Upper lobe of left lung (tissue), 6 donors: ENCODE data around the gene BAG5. TPM values are rescaled to one million over a fixed set of nuclear protein-coding genes. Genes with fewer than 3 reads are reported as not detected.
A peak's percentile ranks its signal among the peaks of the same experiment; 100 is the strongest.

Experiments
- ATAC-seq, 2 donors: fragments of 200-7000 bp; cut with Tn5 transposase; one replicate each; pipeline ENCODE4 v1.9.1; 2022; ENCODE audit warnings: mild to moderate bottlenecking in 2 of 2, moderate library complexity in 2 of 2; ENCODE audit not compliant: low FRiP score in 2 of 2
- DNase-seq, 2 donors: peaks; one replicate each; pipeline ENCODE4 v3.0.0-alpha.2; 2019 to 2020
- H3K27ac ChIP-seq, 4 donors: fragments of 200-600 bp; sonication (generic); one replicate each; pipeline ENCODE4 v1.5.1; 2016 to 2019
- H3K27me3 ChIP-seq, 4 donors: fragments of 200-600 bp; sonication (generic); one replicate each; pipeline ENCODE4 v1.5.1; 2017 to 2019
- H3K36me3 ChIP-seq, 4 donors: fragments of 200-600 bp; sonication (generic); one replicate each; pipeline ENCODE4 v1.5.1; 2016 to 2019
- H3K4me1 ChIP-seq, 4 donors: fragments of 200-600 bp; sonication (generic); one replicate each; pipeline ENCODE4 v1.5.1; 2018 to 2019
- H3K4me3 ChIP-seq, 4 donors: fragments of 200-600 bp; sonication (generic); one replicate each; pipeline ENCODE4 v1.5.1; 2017 to 2019; ENCODE audit warnings: mild to moderate bottlenecking in 2 of 4, moderate library complexity in 1 of 4
- H3K9me3 ChIP-seq, 4 donors: fragments of 200-600 bp; sonication (generic); one replicate each; pipeline ENCODE4 v1.5.1; 2018 to 2019
- EP300 ChIP-seq, 4 donors: sonication (generic); formaldehyde crosslinking; IDR thresholded peaks; one replicate each; pipeline ENCODE4 v1.5.1; 2017; ENCODE audit warnings: antibody characterized with exemption in 4 of 4, control low read depth in 2 of 4
- POLR2A ChIP-seq, 4 donors: fragments of 450-650 bp; IDR thresholded peaks; one replicate each; pipeline ENCODE4 v1.5.1; 2016 to 2017; ENCODE audit warnings: antibody characterized with exemption in 4 of 4, mild to moderate bottlenecking in 2 of 4
- POLR2AphosphoS5 ChIP-seq, 2 donors: sonication (generic); formaldehyde crosslinking; IDR thresholded peaks; one replicate each; pipeline ENCODE4 v1.5.1; 2017; ENCODE audit warnings: antibody characterized with exemption in 2 of 2
- WGBS, 2 donors: methylation state at CpG; one replicate each; pipeline ENCODE4 v1.1.5; 2017 to 2018; 5-methylcytosine and 5-hydroxymethylcytosine counted together
- total RNA-seq, 6 donors: library from RNA; depleted of rRNA in 4 of 6; stranded (reverse); fragments of >200 nt in 4 of 6; gene quantifications; one replicate each; pipeline versions ENCODE4 v1.1.0 to v1.2.1, GENCODE V29; 2016 to 2021
- TF ChIP-seq, protein P1 (sequence below), 6 experiments: fragments of 450-650 bp in 4 of 6; fragments of 200-600 bp in 2 of 6; sonication (generic) in 2 of 6; IDR thresholded peaks; one replicate each; pipeline ENCODE4 v1.5.1; 2016 to 2019; ENCODE audit warnings: antibody characterized with exemption in 6 of 6
- donor health status: DM: no; HTN: no; CAD: no; lungs with moderate emphysema.
- donor health status: DM: no; HTN: yes; CAD: no; lungs with severe emphysema.

Gene BAG5
- total RNA-seq, 6 donors from 2014 or later, result 12.6 to 36.9 (median 27.1) TPM

DNA sequence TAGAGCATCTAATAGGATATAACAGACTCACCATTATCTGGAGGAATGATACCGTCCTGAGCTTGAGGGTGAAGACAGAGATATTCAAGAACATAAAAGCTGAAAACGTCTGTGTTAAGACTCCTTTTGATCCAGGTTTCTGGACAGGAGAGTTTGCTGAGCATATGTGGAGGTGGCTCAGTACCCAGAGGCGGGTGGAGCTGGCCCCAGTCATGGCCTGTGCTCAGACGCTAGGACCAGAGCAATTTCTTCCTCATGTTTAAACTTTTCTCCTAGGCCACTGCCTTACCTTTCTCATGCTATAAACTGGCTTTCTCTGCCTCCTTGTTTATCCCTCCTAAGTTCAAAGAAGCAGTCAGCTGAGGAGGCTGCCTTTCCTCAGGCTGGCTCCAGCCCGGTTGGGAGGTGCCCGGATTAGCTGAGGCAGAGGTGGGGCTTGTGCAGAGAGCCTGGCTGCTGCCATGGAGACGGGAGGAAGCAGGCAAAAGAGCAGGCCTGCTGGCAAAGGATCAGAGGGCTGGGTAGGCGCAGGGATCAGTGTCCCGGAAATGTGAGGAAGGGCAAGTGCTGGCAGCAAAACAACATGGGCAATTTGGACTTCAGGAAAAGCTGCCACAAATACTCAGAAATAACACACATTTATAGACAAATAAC is 14.0 kb upstream of the BAG5 start:
- no peaks in the 10 kb centered on the region for H3K27me3 ChIP-seq
- WGBS, 2 donors, result 37 to 45% methylated on average over 9 of the region's 9 CpGs
- ATAC-seq, result peak; percentile 95 to 96
- TF ChIP-seq, protein P1, sequence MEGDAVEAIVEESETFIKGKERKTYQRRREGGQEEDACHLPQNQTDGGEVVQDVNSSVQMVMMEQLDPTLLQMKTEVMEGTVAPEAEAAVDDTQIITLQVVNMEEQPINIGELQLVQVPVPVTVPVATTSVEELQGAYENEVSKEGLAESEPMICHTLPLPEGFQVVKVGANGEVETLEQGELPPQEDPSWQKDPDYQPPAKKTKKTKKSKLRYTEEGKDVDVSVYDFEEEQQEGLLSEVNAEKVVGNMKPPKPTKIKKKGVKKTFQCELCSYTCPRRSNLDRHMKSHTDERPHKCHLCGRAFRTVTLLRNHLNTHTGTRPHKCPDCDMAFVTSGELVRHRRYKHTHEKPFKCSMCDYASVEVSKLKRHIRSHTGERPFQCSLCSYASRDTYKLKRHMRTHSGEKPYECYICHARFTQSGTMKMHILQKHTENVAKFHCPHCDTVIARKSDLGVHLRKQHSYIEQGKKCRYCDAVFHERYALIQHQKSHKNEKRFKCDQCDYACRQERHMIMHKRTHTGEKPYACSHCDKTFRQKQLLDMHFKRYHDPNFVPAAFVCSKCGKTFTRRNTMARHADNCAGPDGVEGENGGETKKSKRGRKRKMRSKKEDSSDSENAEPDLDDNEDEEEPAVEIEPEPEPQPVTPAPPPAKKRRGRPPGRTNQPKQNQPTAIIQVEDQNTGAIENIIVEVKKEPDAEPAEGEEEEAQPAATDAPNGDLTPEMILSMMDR (IDR thresholded peaks at IDR 0.05), result no peak
- peak; percentile 67 to 70 for TF ChIP-seq POLR2AphosphoS5 (IDR thresholded peaks at IDR 0.05)
- TF ChIP-seq POLR2A (IDR thresholded peaks at IDR 0.05), result peak in 1 of 4 donors; percentile 14
- peak in 1 of 4 donors; percentile 65 for TF ChIP-seq EP300 (IDR thresholded peaks at IDR 0.05)
- peaks cover 33 to 57% (median 40%) of the 10 kb centered on the region in 4 donors for H3K4me1 ChIP-seq
- DNase-seq, result peak in 1 of 2 donors; percentile 96
- H3K36me3 ChIP-seq, result peaks cover 3 to 58% (median 8%) of the 10 kb centered on the region in 4 donors
- peak overlapping the region; percentile 69 to 83 (median 76) for H3K27ac ChIP-seq
- H3K4me3 ChIP-seq, result peak overlapping the region in 2 of 4 donors; percentile 3 to 5
- H3K9me3 ChIP-seq, result no peaks in the 10 kb centered on the region

DNA sequence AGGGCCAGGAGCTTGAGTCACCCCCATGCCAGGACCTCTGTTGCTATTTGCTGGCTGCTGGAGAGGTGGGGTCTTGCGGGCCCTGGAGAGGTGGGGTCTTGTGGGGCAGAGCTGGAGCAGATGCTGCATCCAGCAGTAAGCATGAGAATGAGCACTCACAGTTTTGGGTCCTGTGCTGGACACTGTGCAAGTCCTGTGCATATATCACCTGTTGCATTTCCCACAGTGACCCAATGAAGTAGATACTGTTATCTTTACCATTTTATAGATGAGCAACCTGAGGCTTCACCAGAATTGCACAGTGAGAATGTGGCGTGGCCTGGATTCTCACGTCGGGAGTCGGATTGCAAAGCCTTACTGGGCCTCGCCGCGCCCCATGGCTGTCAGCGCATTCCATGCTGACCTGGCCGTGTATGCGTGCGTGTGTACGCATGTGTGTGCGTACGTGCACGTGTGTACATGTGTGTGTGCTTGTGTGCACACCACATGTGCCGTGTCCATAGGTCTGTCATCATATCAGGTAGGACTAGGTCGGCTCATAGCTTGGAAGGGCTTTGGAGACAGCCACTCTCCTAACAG is 12.3 kb upstream of the BAG5 start:
- Histone ChIP-seq H3K27me3 (no peaks in the 10 kb centered on the region), H3K4me3 (no peak overlapping the region), H3K9me3 (no peaks in the 10 kb centered on the region), H3K36me3 (peaks cover 3 to 53% (median 6%) of the 10 kb centered on the region in 4 donors), H3K4me1 (peaks cover 33 to 57% (median 40%) of the 10 kb centered on the region in 4 donors), H3K27ac (peak overlapping the region in 3 of 4 donors; percentile 19 to 83 (median 79))
- no peak for DNase-seq
- WGBS, 2 donors, result 88 to 95% methylated on average over 17 to 18 of the region's 18 CpGs
- ATAC-seq, result no peak
- TF ChIP-seq EP300 (IDR thresholded peaks at IDR 0.05), result no peak

DNA sequence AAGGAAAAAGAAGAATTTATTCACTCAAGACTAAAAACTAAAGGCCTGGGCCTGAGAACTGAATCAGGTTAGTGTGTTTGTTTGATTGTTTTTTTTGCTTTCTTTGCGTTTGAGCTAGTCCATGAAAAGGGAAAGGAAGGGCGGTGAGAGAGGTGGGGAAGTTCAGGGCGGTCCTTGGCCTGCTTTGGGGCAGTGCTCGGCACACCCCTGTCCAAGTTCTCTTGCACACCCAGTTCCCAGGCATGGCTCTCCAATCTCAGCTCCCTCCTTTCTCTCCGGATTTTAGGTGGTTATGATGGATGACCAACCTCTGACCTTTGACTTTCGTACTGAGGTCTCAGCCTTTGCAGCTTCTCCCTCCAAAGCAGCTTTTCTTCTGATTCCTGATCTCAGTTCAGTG is 11.6 kb upstream of the BAG5 start:
- peaks cover 33 to 60% (median 40%) of the 10 kb centered on the region in 4 donors for H3K4me1 ChIP-seq
- no peak for ATAC-seq
- no peaks in the 10 kb centered on the region for H3K9me3 ChIP-seq
- TF ChIP-seq, protein P1 (IDR thresholded peaks at IDR 0.05), result no peak
- TF ChIP-seq EP300 (IDR thresholded peaks at IDR 0.05) (no peak), POLR2AphosphoS5 (IDR thresholded peaks at IDR 0.05) (no peak), POLR2A (IDR thresholded peaks at IDR 0.05) (no peak)
- no peak overlapping the region for H3K4me3 ChIP-seq
- WGBS, 2 donors, result 67 to 71% methylated on average over 6 of the region's 6 CpGs
- peak overlapping the region in 3 of 4 donors; percentile 15 to 83 (median 79) for H3K27ac ChIP-seq
- no peak for DNase-seq
- peaks cover 3 to 46% (median 6%) of the 10 kb centered on the region in 4 donors for H3K36me3 ChIP-seq
- no peaks in the 10 kb centered on the region for H3K27me3 ChIP-seq

DNA sequence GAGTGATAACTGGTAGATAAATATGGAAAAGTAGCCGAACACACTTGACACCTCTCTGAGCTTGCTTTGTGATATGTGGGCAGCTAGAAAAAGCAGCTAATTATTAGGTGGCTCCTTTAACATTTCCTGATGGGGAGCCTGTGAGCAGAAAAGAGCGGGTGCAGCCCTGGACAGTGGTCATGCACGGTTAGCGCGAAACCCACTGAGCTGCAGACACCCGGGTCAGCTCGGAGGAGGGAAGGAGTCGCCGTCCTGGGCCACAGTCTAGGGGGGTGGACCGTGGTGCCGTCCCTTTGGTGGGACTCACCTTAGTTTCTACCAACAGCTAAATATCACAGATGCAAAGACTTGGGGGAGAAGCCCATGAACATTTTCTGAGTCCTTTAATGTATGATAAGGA is 7.0 kb upstream of the BAG5 start:
- DNase-seq, result no peak
- peaks cover 0 to 26% (median under 1%) of the 10 kb centered on the region in 4 donors for H3K36me3 ChIP-seq

DNA sequence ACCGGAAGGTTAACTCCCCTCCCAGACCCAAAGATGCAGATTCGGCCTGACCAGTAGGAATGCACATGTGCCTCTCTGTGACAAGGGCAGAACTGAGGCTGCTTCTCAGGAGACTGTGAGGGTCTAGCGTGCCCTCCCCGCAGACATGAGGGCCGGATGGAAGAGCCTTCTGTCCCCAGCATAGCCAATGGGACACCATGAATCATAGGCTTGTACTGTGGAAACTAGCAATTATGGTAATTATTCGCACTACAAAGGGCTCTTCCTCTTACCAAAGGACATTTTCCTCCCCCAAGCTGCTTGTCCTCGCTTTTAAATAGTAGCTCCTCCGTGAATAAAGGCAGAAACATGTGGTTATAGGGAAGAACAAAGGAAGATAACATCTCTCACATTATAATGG is 6.5 kb upstream of the BAG5 start:
- TF ChIP-seq EP300 (IDR thresholded peaks at IDR 0.05) (no peak), POLR2A (IDR thresholded peaks at IDR 0.05) (no peak), POLR2AphosphoS5 (IDR thresholded peaks at IDR 0.05) (no peak)
- TF ChIP-seq, protein P1 (IDR thresholded peaks at IDR 0.05), result no peak
- no peak overlapping the region for H3K4me3 ChIP-seq
- no peaks in the 10 kb centered on the region for H3K9me3 ChIP-seq
- 50 to 61% methylated on average over 8 of the region's 8 CpGs for WGBS, 2 donors
- H3K4me1 ChIP-seq, result peaks cover 12 to 40% (median 24%) of the 10 kb centered on the region in 4 donors
- DNase-seq (no peak), ATAC-seq (no peak)
- no peaks in the 10 kb centered on the region for H3K27me3 ChIP-seq
- H3K36me3 ChIP-seq, result peaks cover 0 to 21% (median under 1%) of the 10 kb centered on the region in 4 donors
- no peak overlapping the region for H3K27ac ChIP-seq

More for the DNA sequence above, 7.0 kb upstream of the BAG5 start:
- no peak overlapping the region for H3K27ac ChIP-seq
- no peak for ATAC-seq
- H3K27me3 ChIP-seq, result no peaks in the 10 kb centered on the region
- WGBS, 2 donors, result 75 to 81% methylated on average over 11 of the region's 11 CpGs
- no peaks in the 10 kb centered on the region for H3K9me3 ChIP-seq
- H3K4me1 ChIP-seq, result peaks cover 8 to 36% (median 21%) of the 10 kb centered on the region in 4 donors
- no peak overlapping the region for H3K4me3 ChIP-seq
- TF ChIP-seq POLR2A (IDR thresholded peaks at IDR 0.05), result no peak
- TF ChIP-seq EP300 (IDR thresholded peaks at IDR 0.05), result no peak
- TF ChIP-seq, protein P1 (IDR thresholded peaks at IDR 0.05), result no peak
- TF ChIP-seq POLR2AphosphoS5 (IDR thresholded peaks at IDR 0.05), result no peak
